Vagina (tissue), 2 donors: ENCODE results near the gene CTSZ. TPM values are rescaled to one million over a fixed set of nuclear protein-coding genes. Genes with fewer than 3 reads are reported as not detected.
A peak's percentile ranks its signal among the peaks of the same experiment; 100 is the strongest.

Experiments
- DNase-seq, 2 donors: peaks; one replicate each; pipeline ENCODE4 v3.0.0-alpha.2; 2017; ENCODE audit errors: extremely low spot score in 2 of 2
- H3K27ac ChIP-seq: fragments of 200-600 bp; sonication (generic); one replicate; pipeline ENCODE4 v1.5.1; 2019
- H3K27me3 ChIP-seq: fragments of 200-600 bp; sonication (generic); one replicate; pipeline ENCODE4 v1.5.1; 2019
- H3K36me3 ChIP-seq, 2 donors: fragments of 200-600 bp; sonication (generic); one replicate each; pipeline ENCODE4 v1.5.1; 2017 to 2019
- H3K4me1 ChIP-seq: fragments of 200-600 bp; sonication (generic); one replicate; pipeline ENCODE4 v1.5.1; 2019
- H3K4me3 ChIP-seq, 2 donors: fragments of 200-600 bp; sonication (generic); 1 replicate in 1 of 2; 2 replicates in 1 of 2; pipeline ENCODE4 v1.5.1; 2016 to 2019
- H3K9me3 ChIP-seq: fragments of 200-600 bp; sonication (generic); one replicate; pipeline ENCODE4 v1.5.1; 2019
- POLR2A ChIP-seq, 2 donors: fragments of 450-650 bp; IDR thresholded peaks; one replicate each; pipeline ENCODE4 v1.6.1; 2017; ENCODE audit warnings: antibody characterized with exemption in 2 of 2, mild to moderate bottlenecking in 2 of 2, moderate library complexity in 2 of 2
- POLR2AphosphoS5 ChIP-seq, 2 donors: sonication (generic); formaldehyde crosslinking; IDR thresholded peaks; one replicate each; pipeline ENCODE4 v1.9.0; 2017; ENCODE audit warnings: antibody characterized with exemption in 2 of 2, mild to moderate bottlenecking in 2 of 2, low read depth in 1 of 2; ENCODE audit not compliant: insufficient read depth in 1 of 2
- intact Hi-C: fragments of 100-400 bp; cut with DNase I; formaldehyde crosslinking; loops from one replicate; pipeline ENCODE4 v1.15.1; 2023
- total RNA-seq: library from RNA; depleted of rRNA; stranded (reverse); fragments of >200 nt; gene quantifications from one replicate; pipeline ENCODE4 v1.2.3, GENCODE V29; 2016
- TF ChIP-seq, protein P1 (sequence below), 3 experiments: fragments of 450-650 bp in 2 of 3; fragments of 200-600 bp in 1 of 3; sonication (generic) in 1 of 3; IDR thresholded peaks; one replicate each; pipeline ENCODE4 v1.5.1; 2017 to 2019; ENCODE audit warnings: antibody characterized with exemption in 3 of 3, mild to moderate bottlenecking in 2 of 3, moderate library complexity in 2 of 3

The CTSZ gene
- total RNA-seq, 1 donor from 2014 or later: 128 TPM

DNA sequence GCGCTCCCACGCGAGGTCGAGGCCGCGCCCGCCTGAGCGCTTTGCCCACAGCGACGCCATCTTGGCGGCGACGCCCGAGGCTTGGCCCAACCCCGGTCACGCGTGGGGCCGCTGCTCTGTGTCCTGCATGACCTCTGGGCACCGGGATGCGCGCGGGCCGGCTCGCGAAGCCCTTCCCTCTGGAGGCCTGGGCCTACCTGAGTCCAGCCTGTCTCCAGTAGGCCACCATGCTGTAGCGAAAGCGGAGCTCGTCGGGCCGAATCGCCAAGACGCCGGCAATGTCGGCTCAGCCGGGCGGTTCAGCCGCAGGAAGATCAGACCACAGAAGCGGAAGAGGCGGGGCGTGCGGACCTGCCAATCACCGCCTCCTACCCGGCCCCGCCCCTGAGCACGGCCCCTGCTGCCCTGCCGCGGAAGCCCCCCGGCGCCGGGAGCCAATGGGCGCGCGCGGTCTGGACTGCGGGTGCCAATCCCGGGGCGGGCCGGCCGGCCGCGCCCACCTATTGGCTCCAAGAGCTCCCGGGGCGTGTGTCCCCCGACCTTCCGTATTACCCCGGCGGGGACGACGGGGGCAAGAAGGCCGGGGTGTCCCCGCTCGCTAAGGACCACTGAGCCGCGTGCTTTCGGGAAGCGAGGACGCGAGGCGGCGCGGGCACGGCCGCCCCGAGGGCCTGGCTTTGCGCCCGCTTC is 25.1 kb upstream of the CTSZ start, which contains the start of gene ATP5F1E:
TSS of gene ATP5F1E (minus strand) at position 313 of the 690 bp plus-strand sequence. CDS start at position 229, 84 bp downstream.
- no peaks in the 10 kb centered on the region for H3K27me3 ChIP-seq
- H3K9me3 ChIP-seq: no peaks in the 10 kb centered on the region
- intact Hi-C loops: loop anchor here (5.0 kb wide), 1 partner anchor 140 kb away; no protein-coding TSS in a partner anchor
- H3K4me1 ChIP-seq: peaks cover 48% of the 10 kb centered on the region
- TF ChIP-seq POLR2AphosphoS5 (IDR thresholded peaks at IDR 0.05; ENCODE audit: insufficient read depth in 1 of 2, low read depth in 1 of 2) (peak; percentile 18 to 97), POLR2A (IDR thresholded peaks at IDR 0.05) (peak in 1 of 2 donors; percentile 74)
- TF ChIP-seq, protein P1, sequence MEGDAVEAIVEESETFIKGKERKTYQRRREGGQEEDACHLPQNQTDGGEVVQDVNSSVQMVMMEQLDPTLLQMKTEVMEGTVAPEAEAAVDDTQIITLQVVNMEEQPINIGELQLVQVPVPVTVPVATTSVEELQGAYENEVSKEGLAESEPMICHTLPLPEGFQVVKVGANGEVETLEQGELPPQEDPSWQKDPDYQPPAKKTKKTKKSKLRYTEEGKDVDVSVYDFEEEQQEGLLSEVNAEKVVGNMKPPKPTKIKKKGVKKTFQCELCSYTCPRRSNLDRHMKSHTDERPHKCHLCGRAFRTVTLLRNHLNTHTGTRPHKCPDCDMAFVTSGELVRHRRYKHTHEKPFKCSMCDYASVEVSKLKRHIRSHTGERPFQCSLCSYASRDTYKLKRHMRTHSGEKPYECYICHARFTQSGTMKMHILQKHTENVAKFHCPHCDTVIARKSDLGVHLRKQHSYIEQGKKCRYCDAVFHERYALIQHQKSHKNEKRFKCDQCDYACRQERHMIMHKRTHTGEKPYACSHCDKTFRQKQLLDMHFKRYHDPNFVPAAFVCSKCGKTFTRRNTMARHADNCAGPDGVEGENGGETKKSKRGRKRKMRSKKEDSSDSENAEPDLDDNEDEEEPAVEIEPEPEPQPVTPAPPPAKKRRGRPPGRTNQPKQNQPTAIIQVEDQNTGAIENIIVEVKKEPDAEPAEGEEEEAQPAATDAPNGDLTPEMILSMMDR (IDR thresholded peaks at IDR 0.05): no peak
- H3K27ac ChIP-seq: peak within 1 kb of the TSS; percentile 83
- H3K4me3 ChIP-seq: peak within 1 kb of the TSS; percentile 78 to 92
- peaks cover 0 to 62% of the 10 kb centered on the region in 2 donors for H3K36me3 ChIP-seq
- DNase-seq: peak in 1 of 2 donors; percentile 96

DNA sequence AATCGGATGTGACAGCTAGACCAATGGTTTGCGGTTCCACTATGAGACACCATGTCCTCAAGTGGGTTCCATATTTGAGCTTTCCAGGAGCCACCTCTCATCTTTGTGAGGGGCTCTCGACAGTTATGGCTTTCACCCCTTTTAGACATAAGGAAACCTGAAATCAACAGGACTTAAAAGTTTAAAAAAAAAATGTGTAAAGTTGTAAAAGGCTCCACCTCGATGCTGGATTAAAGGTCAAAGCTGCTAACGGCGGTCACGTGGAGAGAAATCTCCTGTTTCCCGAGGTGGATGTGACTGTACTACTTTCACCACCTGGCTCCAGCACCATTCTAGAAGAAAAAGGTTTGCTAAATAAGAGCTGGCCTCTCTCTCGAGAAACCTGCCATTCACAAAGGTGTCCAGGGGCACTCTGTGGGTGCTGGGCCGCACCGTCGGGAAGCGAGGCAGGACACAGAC is 24.5 kb upstream of the CTSZ start:
- H3K4me1 ChIP-seq: peaks cover 54% of the 10 kb centered on the region
- H3K27me3 ChIP-seq: no peaks in the 10 kb centered on the region
- intact Hi-C loops: loop anchor here (5.0 kb wide), 1 partner anchor 139 kb away; no protein-coding TSS in a partner anchor
- no peak for DNase-seq
- H3K27ac ChIP-seq: peak overlapping the region; percentile 83
- H3K9me3 ChIP-seq: no peaks in the 10 kb centered on the region
- H3K4me3 ChIP-seq: peak overlapping the region; percentile 78 to 92
- peaks cover 0 to 57% of the 10 kb centered on the region in 2 donors for H3K36me3 ChIP-seq
- no peak for TF ChIP-seq POLR2A (IDR thresholded peaks at IDR 0.05)
- TF ChIP-seq, protein P1 (IDR thresholded peaks at IDR 0.05): no peak
- TF ChIP-seq POLR2AphosphoS5 (IDR thresholded peaks at IDR 0.05; ENCODE audit: insufficient read depth in 1 of 2, low read depth in 1 of 2): no peak

GRCh38 chr20:59030911-59031563 is 24.0 kb upstream of the CTSZ start:
- H3K27me3 ChIP-seq: no peaks in the 10 kb centered on the region
- TF ChIP-seq POLR2AphosphoS5 (IDR thresholded peaks at IDR 0.05; ENCODE audit: insufficient read depth in 1 of 2, low read depth in 1 of 2) (no peak), POLR2A (IDR thresholded peaks at IDR 0.05) (no peak)
- TF ChIP-seq, protein P1 (IDR thresholded peaks at IDR 0.05): no peak
- no peak for DNase-seq
- no peaks in the 10 kb centered on the region for H3K9me3 ChIP-seq
- intact Hi-C loops: loop anchor here (5.0 kb wide), 1 partner anchor 139 kb away; no protein-coding TSS in a partner anchor
- H3K27ac ChIP-seq: no peak overlapping the region
- peaks cover 54% of the 10 kb centered on the region for H3K4me1 ChIP-seq
- peak overlapping the region; percentile 78 to 92 for H3K4me3 ChIP-seq
- H3K36me3 ChIP-seq: peaks cover 0 to 51% of the 10 kb centered on the region in 2 donors

- TF ChIP-seq, protein P1 (IDR thresholded peaks at IDR 0.05): no peak
- TF ChIP-seq POLR2AphosphoS5 (IDR thresholded peaks at IDR 0.05; ENCODE audit: insufficient read depth in 1 of 2, low read depth in 1 of 2) (no peak), POLR2A (IDR thresholded peaks at IDR 0.05) (no peak)
- peaks cover 0 to 49% of the 10 kb centered on the region in 2 donors for H3K36me3 ChIP-seq
- H3K4me3 ChIP-seq: no peak overlapping the region
These were observed 21.8 kb upstream of the CTSZ start for GRCh38 chr20:59028812-59029211.

More at GRCh38 chr20:59028812-59029211, 21.8 kb upstream of the CTSZ start:
- DNase-seq: no peak
- H3K27me3 ChIP-seq: no peaks in the 10 kb centered on the region
- H3K4me1 ChIP-seq: peaks cover 54% of the 10 kb centered on the region
- intact Hi-C loops: no loop called here
- no peak overlapping the region for H3K27ac ChIP-seq
- H3K9me3 ChIP-seq: no peaks in the 10 kb centered on the region
